WTC11 (cell line): ENCODE measurements around the gene GID4. TPM values are rescaled to one million over a fixed set of nuclear protein-coding genes. Genes with fewer than 3 reads are reported as not detected.

Source experiments
- ATAC-seq: fragments of 200-7000 bp; cut with Tn5 transposase; 2 replicates; pipeline ENCODE4 v1.10.0; 2021; ENCODE audit warnings: mild to moderate bottlenecking, moderate library complexity
- CTCF ChIA-PET: fragments of 300-600 bp; sonication (Branson Sonifier 250); formaldehyde crosslinking; loops from one replicate; lab custom pipeline; 2021; ENCODE audit warnings: antibody characterized with exemption; lab: Charles Lee
- POLR2A ChIA-PET: fragments of 350-600 bp; sonication (Branson Sonifier 250); formaldehyde crosslinking; loops from one replicate; lab custom pipeline; 2021; ENCODE audit warnings: antibody characterized with exemption; lab: Charles Lee
- DNase-seq: peaks from one replicate; pipeline ENCODE4 v3.0.0; 2021; ENCODE audit warnings: low spot score
- H3K27ac Mint-ChIP-seq: 2 replicates; pipeline ENCODE4 v1.8.0; 2021; ENCODE audit warnings: mixed read lengths
- H3K27me3 Mint-ChIP-seq: 2 replicates; pipeline ENCODE4 v1.8.0; 2021; ENCODE audit warnings: low read depth, mild to moderate bottlenecking, moderate library complexity, mixed read lengths
- H3K36me3 Mint-ChIP-seq: 2 replicates; pipeline ENCODE4 v1.8.0; 2021; ENCODE audit warnings: mixed read lengths
- H3K4me1 Mint-ChIP-seq: 2 replicates; pipeline ENCODE4 v1.8.0; 2022; ENCODE audit warnings: mixed read lengths
- H3K4me3 Mint-ChIP-seq: 2 replicates; pipeline ENCODE4 v1.8.0; 2021; ENCODE audit warnings: mild to moderate bottlenecking, moderate library complexity, mixed read lengths
- H3K9me3 Mint-ChIP-seq: 2 replicates; pipeline ENCODE4 v1.8.0; 2021; ENCODE audit warnings: mixed read lengths
- AR ChIP-seq: fragments of 250-450 bp; sonication (Bioruptor Pico); IDR thresholded peaks from 2 replicates; pipeline ENCODE4 v1.9.0; 2021; ENCODE audit warnings: mild to moderate bottlenecking
- CBFB ChIP-seq: sonication (generic); formaldehyde crosslinking; IDR thresholded peaks from 2 replicates; pipeline ENCODE4 v1.8.1; 2022; ENCODE audit warnings: mild to moderate bottlenecking, low read depth, missing genetic modification reagents
- CTCF ChIP-seq: fragments of 200-600 bp; IDR thresholded peaks from 2 replicates; pipeline ENCODE4 v1.8.0; 2022; ENCODE audit warnings: antibody characterized with exemption
- E2F5 ChIP-seq: sonication (generic); formaldehyde crosslinking; IDR thresholded peaks from 2 replicates; pipeline ENCODE4 v1.8.1; 2022; ENCODE audit warnings: mild to moderate bottlenecking, moderate library complexity, missing genetic modification reagents
- FOXP1 ChIP-seq: sonication (generic); formaldehyde crosslinking; IDR thresholded peaks from 2 replicates; pipeline ENCODE4 v1.8.0; 2022; ENCODE audit warnings: missing genetic modification reagents, mild to moderate bottlenecking, moderate library complexity, borderline replicate concordance
- MXD4 ChIP-seq: fragments of 250-450 bp; sonication (Bioruptor Pico); IDR thresholded peaks from 2 replicates; pipeline ENCODE4 v1.8.0; 2021; ENCODE audit warnings: mild to moderate bottlenecking, moderate library complexity, borderline replicate concordance
- MYBL2 ChIP-seq: sonication (generic); formaldehyde crosslinking; IDR thresholded peaks from 2 replicates; pipeline ENCODE4 v1.8.1; 2023; ENCODE audit warnings: mild to moderate bottlenecking, moderate library complexity, missing genetic modification reagents
- NR1H2 ChIP-seq: sonication (generic); formaldehyde crosslinking; IDR thresholded peaks from 2 replicates; pipeline ENCODE4 v1.9.0; 2021; ENCODE audit warnings: mild to moderate bottlenecking, moderate library complexity, missing genetic modification reagents
- NR3C1 ChIP-seq: sonication (generic); formaldehyde crosslinking; conservative IDR thresholded peaks from 2 replicates; pipeline ENCODE4 v1.8.1; 2023; ENCODE audit warnings: low read depth, mild to moderate bottlenecking, missing genetic modification reagents
- RORB ChIP-seq: fragments of 250-450 bp; sonication (Bioruptor Pico); IDR thresholded peaks from 2 replicates; pipeline ENCODE4 v1.9.0; 2021; ENCODE audit warnings: mild to moderate bottlenecking
- SMAD4 ChIP-seq: sonication (generic); formaldehyde crosslinking; IDR thresholded peaks from 2 replicates; pipeline ENCODE4 v1.8.0; 2022; ENCODE audit warnings: mild to moderate bottlenecking, missing genetic modification reagents
- TCF7 ChIP-seq: sonication (generic); formaldehyde crosslinking; IDR thresholded peaks from 2 replicates; pipeline ENCODE4 v1.8.0; 2022; ENCODE audit warnings: mild to moderate bottlenecking, low read depth, missing genetic modification reagents, moderate library complexity
- TEAD1 ChIP-seq: sonication (generic); formaldehyde crosslinking; IDR thresholded peaks from 2 replicates; pipeline ENCODE4 v1.8.0; 2022; ENCODE audit warnings: mild to moderate bottlenecking, missing genetic modification reagents
- ZNF425 ChIP-seq: fragments of 250-450 bp; sonication (Bioruptor Pico); conservative IDR thresholded peaks from 2 replicates; pipeline ENCODE4 v1.9.0; 2021; ENCODE audit warnings: mild to moderate bottlenecking
- total RNA-seq: library from RNA; stranded (reverse); gene quantifications from 3 replicates; pipeline ENCODE4 v1.2.3, GENCODE V29; 2021

The GID4 gene
- total RNA-seq, 1 experiment from 2014 or later = 16.0 TPM

- TF ChIP-seq ZNF425 (CRISPR knock-in tag) (no peak), FOXP1 (CRISPR knock-in tag) (peak; percentile 88; the same call in 1 of the 2 replicates), NR1H2 (CRISPR knock-in tag) (no peak), MYBL2 (CRISPR knock-in tag) (no peak)
Observed at GRCh38 chr17:18087610-18088491, 48.6 kb downstream of the GID4 start, which contains the start of gene DRG2 (continued).

GRCh38 chr17:18089613-18090012 lies 50.4 kb downstream of the GID4 start:
- TF ChIP-seq ZNF425 (CRISPR knock-in tag) (no peak), SMAD4 (CRISPR knock-in tag) (no peak)
- H3K27ac Mint-ChIP-seq = no peak overlapping the region

GRCh38 chr17:18093616-18094408 lies 54.6 kb downstream of the GID4 start:
- TF ChIP-seq CTCF (peak; percentile 23; the same call in 1 of the 2 replicates), TCF7 (CRISPR knock-in tag) (no peak)
- peak overlapping the region; percentile 86; the same call in 1 of the 2 replicates for H3K27ac Mint-ChIP-seq
- peak; percentile 25 for DNase-seq

More at GRCh38 chr17:18089613-18090012, 50.4 kb downstream of the GID4 start:
- ATAC-seq (no peak), DNase-seq (no peak)
- ChIA-PET CTCF (no interaction called here), POLR2A (interaction anchor here (0.6 kb wide), 1 partner anchor 262 kb away, joined by 3 read pairs; no protein-coding TSS in a partner anchor)
- peaks cover 12% of the 10 kb centered on the region for H3K4me1 Mint-ChIP-seq
- peaks cover 12% of the 10 kb centered on the region for H3K36me3 Mint-ChIP-seq
- H3K4me3 Mint-ChIP-seq = peak overlapping the region; percentile 98; the same call in 1 of the 2 replicates
- no peaks in the 10 kb centered on the region for H3K27me3 Mint-ChIP-seq
- H3K9me3 Mint-ChIP-seq = no peaks in the 10 kb centered on the region

GRCh38 chr17:18094409-18094807 lies 55.2 kb downstream of the GID4 start:
- ChIA-PET POLR2A (no interaction called here), CTCF (interaction anchor here (1.0 to 1.2 kb wide), 2 partner anchors 49 to 89 kb away, joined by 3 to 4 read pairs; partner anchors contain the start of gene ALKBH5)
- ATAC-seq (no peak), DNase-seq (no peak)
- H3K27me3 Mint-ChIP-seq = no peaks in the 10 kb centered on the region
- H3K36me3 Mint-ChIP-seq = peaks cover 32% of the 10 kb centered on the region
- no peaks in the 10 kb centered on the region for H3K4me1 Mint-ChIP-seq
- no peaks in the 10 kb centered on the region for H3K9me3 Mint-ChIP-seq
- H3K4me3 Mint-ChIP-seq = no peak overlapping the region
- peak overlapping the region; percentile 33; the same call in 1 of the 2 replicates for H3K27ac Mint-ChIP-seq
- TF ChIP-seq TEAD1 (CRISPR knock-in tag) (no peak), RORB (no peak), NR3C1 (CRISPR knock-in tag) (no peak), AR (CRISPR knock-in tag) (no peak), E2F5 (CRISPR knock-in tag) (no peak), MXD4 (CRISPR knock-in tag) (no peak), CBFB (CRISPR knock-in tag) (no peak)

More at GRCh38 chr17:18093616-18094408, 54.6 kb downstream of the GID4 start:
- peak; percentile 67 for ATAC-seq
- Mint-ChIP-seq H3K4me3 (no peak overlapping the region), H3K27me3 (no peaks in the 10 kb centered on the region), H3K36me3 (peaks cover 28% of the 10 kb centered on the region), H3K9me3 (no peaks in the 10 kb centered on the region), H3K4me1 (peaks cover 1% of the 10 kb centered on the region)
- ChIA-PET POLR2A (no interaction called here), CTCF (interaction anchor here (0.5 to 1.2 kb wide), 8 partner anchors 16 to 89 kb away, joined by 3 to 6 read pairs (median 4); partner anchors contain the start of gene ALKBH5)
